ENCODE data around the gene TRPM5. TPM values are rescaled to one million over a fixed set of nuclear protein-coding genes. Genes with fewer than 3 reads are reported as not detected.

Gene TRPM5
- total and polyA plus RNA-seq, 9 of the 15 experiments (the other 6 are each of a cell fraction or from before 2014, with no cell fraction given), result not detected

DNA sequence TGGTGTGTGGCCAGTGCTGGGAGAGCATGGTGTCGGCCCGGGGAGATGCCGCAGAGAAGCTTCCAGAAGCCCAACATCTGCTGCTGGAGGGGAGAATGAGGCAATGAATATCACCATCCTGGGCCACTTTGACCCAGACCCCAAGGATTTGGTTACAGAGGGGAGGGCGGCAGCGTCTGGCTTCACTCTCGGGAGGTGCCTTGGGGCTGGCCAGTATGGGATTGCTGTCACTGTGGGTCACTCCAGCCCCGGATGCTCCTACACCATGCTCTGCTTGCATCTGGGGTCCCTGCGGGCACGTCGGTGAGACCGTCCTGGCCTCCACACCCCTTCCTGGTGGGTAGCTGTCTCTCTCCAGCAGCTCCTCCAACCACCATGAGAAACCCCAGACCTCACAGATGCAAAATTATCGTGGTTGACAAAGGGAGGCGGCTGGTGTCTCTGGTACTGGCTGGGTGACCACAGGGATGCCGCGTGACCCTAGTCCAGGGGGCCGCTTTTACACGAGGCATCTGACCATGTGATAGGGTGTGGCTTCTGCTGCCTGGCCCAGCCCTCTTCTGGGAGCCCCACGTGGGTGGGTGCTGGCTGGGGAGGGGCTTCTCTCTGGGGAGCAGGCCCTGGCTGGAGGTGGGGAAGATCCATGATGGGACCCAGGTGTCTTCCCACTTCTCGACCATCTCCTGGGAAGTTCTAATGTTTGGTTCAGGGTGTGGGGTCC is 6.2 kb upstream of the TRPM5 start (continued):
- TF ChIP-seq EHMT2 (IDR thresholded peaks at IDR 0.05) (no peak), FOXK1 (CRISPR knock-in tag; IDR thresholded peaks at IDR 0.05; ENCODE audit: borderline replicate concordance) (no peak)
- TF ChIP-seq, protein P1, sequence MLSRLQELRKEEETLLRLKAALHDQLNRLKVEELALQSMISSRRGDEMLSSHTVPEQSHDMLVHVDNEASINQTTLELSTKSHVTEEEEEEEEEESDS (CRISPR knock-in tag; IDR thresholded peaks at IDR 0.05), result no peak

GRCh38 chr11:2449548-2450320 is 5.4 kb upstream of the TRPM5 start:
- H3K4me3 ChIP-seq, result no peak overlapping the region
- CTCF ChIA-PET (ENCODE audit: low intra/inter-chr PET ratio), result no interaction called here
- no peak for DNase-seq (ENCODE audit: extremely low read depth in 1 of 4, low spot score in 3 of 4)
- FAIRE-seq, result no peak
- no peak overlapping the region for H3K9ac ChIP-seq (ENCODE audit: insufficient read depth in 1 of 2, low read depth in 2 of 2, low read length in 2 of 2)
- no peaks in the 10 kb centered on the region for H3K9me3 ChIP-seq (replicated peaks; ENCODE audit: control insufficient read depth, insufficient read depth, low read depth, low read length)
- BruUV-seq (replicated peaks), result no TSS peak
- peaks cover 6% of the 10 kb centered on the region; the same call in 1 of the 2 replicates for H4K20me1 ChIP-seq (replicated peaks; ENCODE audit: control insufficient read depth, insufficient read depth, low read length)
- 1% methylated on average over 26 of the region's 26 CpGs for WGBS (ENCODE audit: insufficient coverage, low coverage, missing lambda C conversion rate)
- no peak overlapping the region for H3K4me2 ChIP-seq (ENCODE audit: insufficient read depth, low read length)
- H3K27me3 ChIP-seq (ENCODE audit: control insufficient read depth in 2 of 2, insufficient read depth in 2 of 2, low read length in 2 of 2), result peaks cover 8 to 74% of the 10 kb centered on the region in 2 experiments; a peak in 3 of 5 replicates
- no peak overlapping the region for H2AFZ ChIP-seq (ENCODE audit: low read depth, low read length)
- POLR2A ChIA-PET, result interaction anchor here (0.6 kb wide), 2 partner anchors 72 to 236 kb away, joined by 3 read pairs; no protein-coding TSS in a partner anchor
- intact Hi-C loops (cut with micrococcal nuclease) (no loop called here), in situ Hi-C loops (cut with MboI) (no loop called here)
- no peaks in the 10 kb centered on the region for H3K79me2 ChIP-seq (ENCODE audit: control insufficient read depth, insufficient read depth, low read length)
- H3K9me1 ChIP-seq (ENCODE audit: control insufficient read depth, insufficient read depth, low read length), result no peaks in the 10 kb centered on the region
- H3K36me3 ChIP-seq (ENCODE audit: control insufficient read depth, insufficient read depth, low read length), result no peaks in the 10 kb centered on the region
- ATAC-seq, result no peak
- H3K27ac ChIP-seq (ENCODE audit: extremely low read depth, low read depth, low read length), result no peak overlapping the region
- H3K4me1 ChIP-seq (replicated peaks in 1 of 2; ENCODE audit: control insufficient read depth in 2 of 2, insufficient read depth in 2 of 2, low read length in 2 of 2), result peaks cover 0 to 19% of the 10 kb centered on the region in 2 experiments; a peak in 2 of 5 replicates
- TF ChIP-seq TBP (optimal IDR thresholded peaks at IDR 0.05; ENCODE audit: low read depth, low read length), result no peak
- no peak for TF ChIP-seq RB1 (IDR thresholded peaks at IDR 0.05; ENCODE audit: low read depth)
- TF ChIP-seq MLLT1 (IDR thresholded peaks at IDR 0.05), result no peak
- TF ChIP-seq ETV1 (tag; conservative IDR thresholded peaks at IDR 0.05; ENCODE audit: low read depth), result no peak
- no peak for TF ChIP-seq TCF3 (CRISPR knock-in tag; IDR thresholded peaks at IDR 0.05)
- no peak for TF ChIP-seq HMG20B (CRISPR knock-in tag; IDR thresholded peaks at IDR 0.05)
- TF ChIP-seq, protein P2, sequence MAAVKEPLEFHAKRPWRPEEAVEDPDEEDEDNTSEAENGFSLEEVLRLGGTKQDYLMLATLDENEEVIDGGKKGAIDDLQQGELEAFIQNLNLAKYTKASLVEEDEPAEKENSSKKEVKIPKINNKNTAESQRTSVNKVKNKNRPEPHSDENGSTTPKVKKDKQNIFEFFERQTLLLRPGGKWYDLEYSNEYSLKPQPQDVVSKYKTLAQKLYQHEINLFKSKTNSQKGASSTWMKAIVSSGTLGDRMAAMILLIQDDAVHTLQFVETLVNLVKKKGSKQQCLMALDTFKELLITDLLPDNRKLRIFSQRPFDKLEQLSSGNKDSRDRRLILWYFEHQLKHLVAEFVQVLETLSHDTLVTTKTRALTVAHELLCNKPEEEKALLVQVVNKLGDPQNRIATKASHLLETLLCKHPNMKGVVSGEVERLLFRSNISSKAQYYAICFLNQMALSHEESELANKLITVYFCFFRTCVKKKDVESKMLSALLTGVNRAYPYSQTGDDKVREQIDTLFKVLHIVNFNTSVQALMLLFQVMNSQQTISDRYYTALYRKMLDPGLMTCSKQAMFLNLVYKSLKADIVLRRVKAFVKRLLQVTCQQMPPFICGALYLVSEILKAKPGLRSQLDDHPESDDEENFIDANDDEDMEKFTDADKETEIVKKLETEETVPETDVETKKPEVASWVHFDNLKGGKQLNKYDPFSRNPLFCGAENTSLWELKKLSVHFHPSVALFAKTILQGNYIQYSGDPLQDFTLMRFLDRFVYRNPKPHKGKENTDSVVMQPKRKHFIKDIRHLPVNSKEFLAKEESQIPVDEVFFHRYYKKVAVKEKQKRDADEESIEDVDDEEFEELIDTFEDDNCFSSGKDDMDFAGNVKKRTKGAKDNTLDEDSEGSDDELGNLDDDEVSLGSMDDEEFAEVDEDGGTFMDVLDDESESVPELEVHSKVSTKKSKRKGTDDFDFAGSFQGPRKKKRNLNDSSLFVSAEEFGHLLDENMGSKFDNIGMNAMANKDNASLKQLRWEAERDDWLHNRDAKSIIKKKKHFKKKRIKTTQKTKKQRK (IDR thresholded peaks at IDR 0.05; ENCODE audit: borderline replicate concordance, low read depth, low read length), result no peak
- TF ChIP-seq ETV6 (IDR thresholded peaks at IDR 0.05; ENCODE audit: borderline replicate concordance in 1 of 2, low read depth in 2 of 2, low read length in 1 of 2), result no peak
- no peak for TF ChIP-seq ETV6 (CRISPR knock-in tag; IDR thresholded peaks at IDR 0.05; ENCODE audit: borderline replicate concordance)
- TF ChIP-seq CBFA2T3 (IDR thresholded peaks at IDR 0.05), result no peak

All from K562 (cell line).